Measurements from ENCODE around the gene STK11. TPM values are rescaled to one million over a fixed set of nuclear protein-coding genes. Genes with fewer than 3 reads are reported as not detected.
"Not testable (repeated sequence)": the region's sequence is repeated elsewhere in the genome, so short reads cannot be mapped to it uniquely, and the experiment has no call there.

The STK11 gene
- total RNA-seq, 1 donor from 2014 or later = 61.3 TPM

- no peaks in the 10 kb centered on the region for H3K36me3 Mint-ChIP-seq (ENCODE audit: unreplicated experiment)
- peaks cover 43% of the 10 kb centered on the region for H3K4me1 Mint-ChIP-seq (ENCODE audit: unreplicated experiment)
- H3K4me3 Mint-ChIP-seq (ENCODE audit: unreplicated experiment) = peak within 1 kb of the TSS; percentile 79
- H3K9me3 Mint-ChIP-seq (ENCODE audit: unreplicated experiment) = no peaks in the 10 kb centered on the region
- H3K27me3 Mint-ChIP-seq (ENCODE audit: unreplicated experiment) = no peaks in the 10 kb centered on the region
- peak; percentile 97 for DNase-seq (ENCODE audit: extremely low spot score, unreplicated experiment)
- H3K27ac Mint-ChIP-seq (ENCODE audit: unreplicated experiment) = peak within 1 kb of the TSS; percentile 95
- no peak for TF ChIP-seq CTCF (IDR thresholded peaks at IDR 0.05)
These were observed 36.0 kb downstream of the STK11 start, which contains the start of gene ATP5F1D for GRCh38 chr19:1241417-1242095. Gene ATP5F1D, plus strand, starts transcription at chr19:1241751. Its CDS starts 100 bp downstream, at chr19:1241851.

- H3K4me3 Mint-ChIP-seq (ENCODE audit: unreplicated experiment) = peak overlapping the region; percentile 60
- DNase-seq (ENCODE audit: extremely low spot score, unreplicated experiment) = peak; percentile 94
- peak overlapping the region; percentile 85 for H3K27ac Mint-ChIP-seq (ENCODE audit: unreplicated experiment)
- H3K4me1 Mint-ChIP-seq (ENCODE audit: unreplicated experiment) = peaks cover 38% of the 10 kb centered on the region
- no peaks in the 10 kb centered on the region for H3K27me3 Mint-ChIP-seq (ENCODE audit: unreplicated experiment)
- TF ChIP-seq CTCF (IDR thresholded peaks at IDR 0.05) = peak; percentile 92
- no peaks in the 10 kb centered on the region for H3K9me3 Mint-ChIP-seq (ENCODE audit: unreplicated experiment)
- no peaks in the 10 kb centered on the region for H3K36me3 Mint-ChIP-seq (ENCODE audit: unreplicated experiment)
These were observed 38.5 kb downstream of the STK11 start for GRCh38 chr19:1243768-1244692.

- H3K9me3 Mint-ChIP-seq (ENCODE audit: unreplicated experiment) = no peaks in the 10 kb centered on the region
- TF ChIP-seq CTCF (IDR thresholded peaks at IDR 0.05) = no peak
- peak overlapping the region; percentile 85 for H3K27ac Mint-ChIP-seq (ENCODE audit: unreplicated experiment)
- H3K36me3 Mint-ChIP-seq (ENCODE audit: unreplicated experiment) = no peaks in the 10 kb centered on the region
- no peak for DNase-seq (ENCODE audit: extremely low spot score, unreplicated experiment)
- H3K4me3 Mint-ChIP-seq (ENCODE audit: unreplicated experiment) = peak overlapping the region; percentile 60
- peaks cover 38% of the 10 kb centered on the region for H3K4me1 Mint-ChIP-seq (ENCODE audit: unreplicated experiment)
- H3K27me3 Mint-ChIP-seq (ENCODE audit: unreplicated experiment) = no peaks in the 10 kb centered on the region
These were observed 39.3 kb downstream of the STK11 start for GRCh38 chr19:1244693-1245451.

GRCh38 chr19:1245494-1246264 is 40.1 kb downstream of the STK11 start:
- no peak for TF ChIP-seq CTCF (IDR thresholded peaks at IDR 0.05)
- DNase-seq (ENCODE audit: extremely low spot score, unreplicated experiment) = no peak
- H3K27me3 Mint-ChIP-seq (ENCODE audit: unreplicated experiment) = no peaks in the 10 kb centered on the region
- no peak overlapping the region for H3K4me3 Mint-ChIP-seq (ENCODE audit: unreplicated experiment)
- no peaks in the 10 kb centered on the region for H3K9me3 Mint-ChIP-seq (ENCODE audit: unreplicated experiment)
- no peaks in the 10 kb centered on the region for H3K36me3 Mint-ChIP-seq (ENCODE audit: unreplicated experiment)
- H3K27ac Mint-ChIP-seq (ENCODE audit: unreplicated experiment) = no peak overlapping the region
- H3K4me1 Mint-ChIP-seq (ENCODE audit: unreplicated experiment) = peaks cover 37% of the 10 kb centered on the region

- H3K4me1 Mint-ChIP-seq (ENCODE audit: unreplicated experiment) = peaks cover 29% of the 10 kb centered on the region
- H3K27ac Mint-ChIP-seq (ENCODE audit: unreplicated experiment) = peak overlapping the region; percentile 44
- DNase-seq (ENCODE audit: extremely low spot score, unreplicated experiment); H3K9me3 Mint-ChIP-seq (ENCODE audit: unreplicated experiment); H3K36me3 Mint-ChIP-seq (ENCODE audit: unreplicated experiment); H3K4me3 Mint-ChIP-seq (ENCODE audit: unreplicated experiment); H3K27me3 Mint-ChIP-seq (ENCODE audit: unreplicated experiment): not testable (repeated sequence)
These were observed 40.9 kb downstream of the STK11 start for GRCh38 chr19:1246265-1247087.

Measured in osteocyte (in vitro differentiated cells).